ENCODE data around the gene PF4V1.

PF4V1 gene

DNA sequence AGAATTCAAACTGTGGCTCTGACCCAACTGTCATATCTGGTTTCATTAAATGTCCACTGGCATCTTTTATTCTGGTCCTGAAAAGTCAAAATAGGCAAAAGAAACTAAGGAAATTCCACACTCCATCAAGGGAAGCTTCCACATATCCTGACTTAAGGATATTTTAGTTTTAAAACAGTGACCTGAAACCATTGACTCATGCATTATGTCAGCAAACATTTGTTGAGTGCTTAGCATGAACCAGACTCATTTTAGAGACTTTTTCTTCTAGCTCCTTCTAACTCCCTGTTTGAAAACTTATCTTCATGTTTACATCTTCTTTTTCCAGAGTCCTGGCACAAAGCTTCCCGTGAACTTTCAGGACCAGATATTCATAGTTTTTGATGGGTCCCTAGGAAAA is 9.2 kb downstream of the PF4V1 start:
- no peak overlapping the region for H3K4me3 ChIP-seq (ENCODE audit: low read depth, low read length)
- TF ChIP-seq, protein P1, sequence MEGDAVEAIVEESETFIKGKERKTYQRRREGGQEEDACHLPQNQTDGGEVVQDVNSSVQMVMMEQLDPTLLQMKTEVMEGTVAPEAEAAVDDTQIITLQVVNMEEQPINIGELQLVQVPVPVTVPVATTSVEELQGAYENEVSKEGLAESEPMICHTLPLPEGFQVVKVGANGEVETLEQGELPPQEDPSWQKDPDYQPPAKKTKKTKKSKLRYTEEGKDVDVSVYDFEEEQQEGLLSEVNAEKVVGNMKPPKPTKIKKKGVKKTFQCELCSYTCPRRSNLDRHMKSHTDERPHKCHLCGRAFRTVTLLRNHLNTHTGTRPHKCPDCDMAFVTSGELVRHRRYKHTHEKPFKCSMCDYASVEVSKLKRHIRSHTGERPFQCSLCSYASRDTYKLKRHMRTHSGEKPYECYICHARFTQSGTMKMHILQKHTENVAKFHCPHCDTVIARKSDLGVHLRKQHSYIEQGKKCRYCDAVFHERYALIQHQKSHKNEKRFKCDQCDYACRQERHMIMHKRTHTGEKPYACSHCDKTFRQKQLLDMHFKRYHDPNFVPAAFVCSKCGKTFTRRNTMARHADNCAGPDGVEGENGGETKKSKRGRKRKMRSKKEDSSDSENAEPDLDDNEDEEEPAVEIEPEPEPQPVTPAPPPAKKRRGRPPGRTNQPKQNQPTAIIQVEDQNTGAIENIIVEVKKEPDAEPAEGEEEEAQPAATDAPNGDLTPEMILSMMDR (IDR thresholded peaks at IDR 0.05; ENCODE audit: borderline replicate concordance, insufficient read depth, low read depth, low read length): no peak

GRCh38 chr4:73864365-73864764 is 11.3 kb downstream of the PF4V1 start:
- TF ChIP-seq, protein P1 (IDR thresholded peaks at IDR 0.05; ENCODE audit: borderline replicate concordance, insufficient read depth, low read depth, low read length): peak; percentile 25; the same call in 1 of the 2 replicates
- H3K4me3 ChIP-seq (ENCODE audit: low read depth, low read length): no peak overlapping the region

GRCh38 chr4:73864961-73865360 is 11.9 kb downstream of the PF4V1 start:
- no peak overlapping the region for H3K4me3 ChIP-seq (ENCODE audit: low read depth, low read length)
- TF ChIP-seq, protein P1 (IDR thresholded peaks at IDR 0.05; ENCODE audit: borderline replicate concordance, insufficient read depth, low read depth, low read length): no peak

DNA sequence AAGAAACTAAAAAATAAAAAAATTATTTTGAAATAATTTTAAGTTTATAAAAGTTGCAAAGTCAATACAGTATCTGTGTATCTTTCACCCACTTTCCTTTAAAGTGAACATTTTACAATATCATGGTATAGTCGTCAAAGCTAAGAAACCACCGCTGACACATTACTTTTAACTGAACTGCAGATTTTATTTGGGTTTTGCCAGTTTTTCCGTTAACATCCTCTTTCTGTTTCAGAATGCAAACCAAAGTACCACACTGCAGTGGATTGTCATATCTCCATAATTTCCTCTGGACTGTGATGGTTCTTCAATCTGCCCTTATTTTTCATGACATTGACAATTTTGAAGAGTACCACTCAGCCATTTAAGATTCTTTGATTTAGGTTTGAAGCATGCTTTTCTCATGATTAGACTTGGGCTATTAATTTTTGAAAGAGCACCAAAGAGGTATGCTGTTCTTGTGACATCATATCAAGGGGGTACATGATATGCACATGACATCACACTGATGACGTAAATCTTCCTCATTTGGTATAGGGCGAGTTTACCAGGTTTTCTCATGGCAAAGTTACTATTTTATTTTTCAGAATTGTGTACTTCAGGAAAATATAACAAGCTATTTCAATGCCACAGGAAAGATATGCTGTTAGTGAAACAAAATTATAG is 12.5 kb downstream of the PF4V1 start:
- H3K4me3 ChIP-seq (ENCODE audit: low read depth, low read length): no peak overlapping the region
- TF ChIP-seq, protein P1 (IDR thresholded peaks at IDR 0.05; ENCODE audit: borderline replicate concordance, insufficient read depth, low read depth, low read length): no peak

DNA sequence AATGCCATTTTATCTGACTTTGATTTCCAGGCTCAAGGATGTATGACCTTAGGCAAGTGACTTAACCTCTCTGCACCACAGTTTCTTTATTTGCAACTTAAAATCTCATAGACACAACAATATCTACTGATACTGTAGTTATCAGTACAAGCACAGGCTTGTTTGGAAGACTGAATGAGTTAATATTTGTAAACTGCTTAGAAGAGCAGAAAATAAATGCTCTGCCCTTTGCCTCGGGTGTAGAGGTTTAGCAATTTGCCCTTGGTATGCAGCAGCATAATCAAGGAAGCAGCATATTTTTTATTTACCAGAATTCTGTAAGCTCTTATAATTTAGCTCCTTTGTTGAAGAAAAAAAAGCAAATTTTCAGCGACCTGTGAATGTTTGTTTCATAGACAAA is 13.2 kb downstream of the PF4V1 start:
- H3K4me3 ChIP-seq (ENCODE audit: low read depth, low read length): no peak overlapping the region
- TF ChIP-seq, protein P1 (IDR thresholded peaks at IDR 0.05; ENCODE audit: borderline replicate concordance, insufficient read depth, low read depth, low read length): no peak

- no peak overlapping the region for H3K4me3 ChIP-seq (ENCODE audit: low read depth, low read length)
- TF ChIP-seq, protein P1 (IDR thresholded peaks at IDR 0.05; ENCODE audit: borderline replicate concordance, insufficient read depth, low read depth, low read length): no peak
These were observed 14.7 kb downstream of the PF4V1 start for GRCh38 chr4:73867783-73868182.

All from GM12875 (cell line).